Thoracic aorta (tissue), 2 donors: ENCODE measurements around the gene UBE2B. TPM values are rescaled to one million over a fixed set of nuclear protein-coding genes. Genes with fewer than 3 reads are reported as not detected.
"Not testable (repeated sequence)": the region's sequence is repeated elsewhere in the genome, so short reads cannot be mapped to it uniquely, and the experiment has no call there.

Experiments used
- ATAC-seq: fragments of 150-250 bp; one replicate; pipeline ENCODE4 v1.8.0; 2017; ENCODE audit warnings: low read depth; ENCODE audit not compliant: insufficient number of reproducible peaks, low FRiP score
- DNase-seq: peaks from one replicate; pipeline ENCODE4 v3.0.0-alpha.2; 2020; ENCODE audit warnings: low spot score
- H3K27ac ChIP-seq, 2 donors: fragments of 200-600 bp; sonication (generic); 1 replicate in 1 of 2; 2 replicates in 1 of 2; pipeline ENCODE4 v1.5.1; 2016; ENCODE audit warnings: mild to moderate bottlenecking in 2 of 2, moderate library complexity in 2 of 2
- H3K27me3 ChIP-seq: fragments of 200-600 bp; sonication (generic); replicated peaks from 2 replicates; pipeline ENCODE4 v1.6.0; 2016; ENCODE audit warnings: mild to moderate bottlenecking; ENCODE audit not compliant: insufficient read depth
- H3K36me3 ChIP-seq: fragments of 200-600 bp; sonication (generic); one replicate; pipeline ENCODE4 v1.5.1; 2016
- H3K4me1 ChIP-seq, 2 donors: fragments of 200-600 bp; sonication (generic); 1 replicate in 1 of 2; 2 replicates in 1 of 2; pipeline versions ENCODE4 v1.5.1 to v1.6.0; 2016; ENCODE audit warnings: low read depth in 2 of 2, mild to moderate bottlenecking in 1 of 2; ENCODE audit not compliant: control insufficient read depth in 1 of 2
- H3K4me3 ChIP-seq: fragments of 200-600 bp; sonication (generic); 2 replicates; pipeline ENCODE4 v1.5.1; 2016; ENCODE audit warnings: mild to moderate bottlenecking
- H3K9me3 ChIP-seq: fragments of 200-600 bp; sonication (generic); 2 replicates; pipeline ENCODE4 v1.5.1; 2016
- total RNA-seq, 2 donors: library from RNA; depleted of rRNA; stranded (reverse); fragments of >200 nt; gene quantifications; one replicate each; pipeline versions ENCODE4 v1.1.0 to v1.2.3, GENCODE V29; 2016
- TF ChIP-seq, protein P1 (sequence below): fragments of 200-600 bp; sonication (generic); IDR thresholded peaks from one replicate; pipeline ENCODE4 v1.5.1; 2019; ENCODE audit warnings: antibody characterized with exemption

UBE2B gene
- total RNA-seq: 10 to 100 TPM; 21.1 to 82.1 TPM

DNA sequence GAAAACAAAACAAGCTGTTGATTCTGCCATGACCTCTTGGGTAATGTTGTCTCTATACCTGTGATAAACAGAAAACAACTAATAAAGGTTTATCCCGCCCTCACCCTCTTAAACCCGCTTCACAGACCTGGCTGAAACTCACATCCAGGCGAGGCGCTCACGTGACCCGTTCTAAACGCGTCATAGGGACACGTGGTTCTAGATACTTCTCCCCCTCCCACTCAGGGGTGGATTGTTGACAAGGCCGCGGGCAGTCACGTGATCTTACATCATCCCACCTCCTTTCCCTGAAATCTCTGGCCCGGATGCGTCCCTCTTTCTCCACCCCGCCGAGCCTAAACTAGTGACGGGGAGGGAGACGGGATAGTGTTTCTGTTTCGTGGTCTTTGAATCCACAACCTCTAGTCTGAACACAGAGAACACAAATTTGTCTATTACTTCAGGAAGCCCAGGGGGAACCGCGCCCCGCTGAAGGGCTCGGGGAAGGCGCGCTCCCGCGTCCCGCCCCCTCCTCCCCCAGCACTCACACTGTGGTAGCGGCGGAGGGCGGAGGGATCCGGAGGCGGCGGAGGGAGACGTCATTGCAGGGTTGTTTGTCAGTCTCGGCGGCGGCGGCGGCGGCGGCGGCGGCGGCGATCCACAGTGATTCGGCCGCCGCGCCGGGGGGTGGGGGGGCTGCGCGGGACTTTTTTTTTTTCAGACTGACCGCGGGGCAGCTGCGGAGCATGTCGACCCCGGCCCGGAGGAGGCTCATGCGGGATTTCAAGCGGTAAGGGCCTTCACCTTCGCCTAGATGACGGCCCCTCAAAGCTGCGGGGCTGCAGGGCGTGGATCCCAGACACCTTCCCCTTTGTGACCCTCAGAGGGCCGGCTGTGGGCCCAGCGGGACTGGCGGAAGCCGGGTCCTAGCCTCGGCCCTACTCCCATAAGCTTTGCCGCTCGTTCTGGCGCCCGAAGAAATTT is at the start of gene UBE2B:
Gene UBE2B (plus strand): TSS at position 699 of the 963 bp plus-strand sequence. CDS start 27 bp downstream, at position 726.
- Histone ChIP-seq H3K4me3 (peak within 1 kb of the TSS; percentile 96), H3K36me3 (no peaks in the 10 kb centered on the region), H3K27me3 (no peaks in the 10 kb centered on the region), H3K9me3 (no peaks in the 10 kb centered on the region), H3K4me1 (peaks cover 21 to 37% of the 10 kb centered on the region in 2 donors), H3K27ac (peak within 1 kb of the TSS; percentile 98 to 99)
- DNase-seq (peak; percentile 99), ATAC-seq (peak; percentile 98)
- TF ChIP-seq, protein P1, sequence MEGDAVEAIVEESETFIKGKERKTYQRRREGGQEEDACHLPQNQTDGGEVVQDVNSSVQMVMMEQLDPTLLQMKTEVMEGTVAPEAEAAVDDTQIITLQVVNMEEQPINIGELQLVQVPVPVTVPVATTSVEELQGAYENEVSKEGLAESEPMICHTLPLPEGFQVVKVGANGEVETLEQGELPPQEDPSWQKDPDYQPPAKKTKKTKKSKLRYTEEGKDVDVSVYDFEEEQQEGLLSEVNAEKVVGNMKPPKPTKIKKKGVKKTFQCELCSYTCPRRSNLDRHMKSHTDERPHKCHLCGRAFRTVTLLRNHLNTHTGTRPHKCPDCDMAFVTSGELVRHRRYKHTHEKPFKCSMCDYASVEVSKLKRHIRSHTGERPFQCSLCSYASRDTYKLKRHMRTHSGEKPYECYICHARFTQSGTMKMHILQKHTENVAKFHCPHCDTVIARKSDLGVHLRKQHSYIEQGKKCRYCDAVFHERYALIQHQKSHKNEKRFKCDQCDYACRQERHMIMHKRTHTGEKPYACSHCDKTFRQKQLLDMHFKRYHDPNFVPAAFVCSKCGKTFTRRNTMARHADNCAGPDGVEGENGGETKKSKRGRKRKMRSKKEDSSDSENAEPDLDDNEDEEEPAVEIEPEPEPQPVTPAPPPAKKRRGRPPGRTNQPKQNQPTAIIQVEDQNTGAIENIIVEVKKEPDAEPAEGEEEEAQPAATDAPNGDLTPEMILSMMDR: no peak

DNA sequence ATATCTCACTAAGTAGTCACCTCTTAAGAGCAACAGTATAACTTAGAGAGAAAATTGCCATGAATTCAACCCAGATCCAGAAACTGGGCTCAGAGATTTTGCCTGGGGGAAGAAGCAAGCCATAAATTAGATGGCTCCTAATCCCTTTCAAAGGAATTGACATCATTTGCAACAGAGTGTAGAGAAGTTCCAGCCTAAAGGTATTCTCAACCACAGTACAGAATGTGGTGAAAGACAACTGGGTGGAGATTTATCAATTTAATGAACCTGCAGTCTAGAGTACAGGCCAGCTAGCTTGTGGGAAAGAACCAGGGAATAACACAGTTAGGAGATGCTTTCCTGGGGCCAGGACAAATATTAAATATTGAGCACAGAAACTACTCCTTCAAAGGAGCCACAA is 44.0 kb upstream of the UBE2B start:
- H3K4me3 ChIP-seq: no peak overlapping the region
- no peaks in the 10 kb centered on the region for H3K36me3 ChIP-seq
- ATAC-seq (no peak), DNase-seq (no peak)
- H3K27me3 ChIP-seq: no peaks in the 10 kb centered on the region
- TF ChIP-seq, protein P1: no peak
- H3K27ac ChIP-seq: no peak overlapping the region
- peaks cover 15% of the 10 kb centered on the region for H3K9me3 ChIP-seq
- H3K4me1 ChIP-seq: no peaks in the 10 kb centered on the region

DNA sequence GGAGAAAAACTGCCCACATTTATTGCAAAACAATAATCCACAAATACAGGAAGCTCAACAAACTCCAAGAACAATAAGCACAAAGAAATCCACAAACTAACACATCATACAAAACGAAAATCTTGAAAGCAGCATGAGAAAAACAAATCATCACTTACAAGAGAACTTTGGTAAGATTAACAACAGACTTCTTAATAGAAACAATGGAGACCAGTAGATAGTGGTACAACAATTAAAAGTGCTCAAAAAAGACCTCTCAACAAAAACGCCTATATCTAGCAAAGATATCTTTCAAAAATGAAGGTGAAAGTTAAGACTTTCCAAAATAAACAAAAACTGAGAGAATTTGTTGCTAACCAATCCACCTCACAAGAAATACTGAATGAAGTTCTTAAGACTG is 42.8 kb upstream of the UBE2B start:
- no peak for DNase-seq
- H3K27me3 ChIP-seq: no peaks in the 10 kb centered on the region
- peaks cover 22% of the 10 kb centered on the region for H3K9me3 ChIP-seq
- H3K27ac ChIP-seq: no peak overlapping the region
- no peak overlapping the region for H3K4me3 ChIP-seq
- ATAC-seq: no peak
- no peaks in the 10 kb centered on the region for H3K4me1 ChIP-seq
- H3K36me3 ChIP-seq: no peaks in the 10 kb centered on the region
- TF ChIP-seq, protein P1: no peak

DNA sequence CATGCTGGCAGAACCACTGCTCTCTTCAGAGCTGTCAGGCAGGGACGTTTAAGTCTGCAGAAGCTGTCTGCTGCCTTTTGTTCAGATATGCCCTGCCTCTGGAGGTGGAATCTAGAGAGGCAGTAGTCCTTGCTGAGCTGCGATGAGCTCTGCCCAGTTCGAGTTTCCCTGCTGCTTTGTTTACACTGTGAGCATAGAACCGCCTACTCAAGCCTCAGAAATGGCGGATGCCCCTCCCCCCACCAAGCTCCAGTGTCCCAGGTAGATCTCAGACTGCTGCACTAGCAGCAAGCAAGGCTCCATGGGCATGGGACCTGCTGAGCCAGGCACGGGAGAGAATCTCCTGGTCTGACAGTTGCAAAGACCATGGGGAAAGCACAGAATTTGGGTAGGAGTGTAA is 34.5 kb upstream of the UBE2B start:
- not testable (repeated sequence) for ATAC-seq, H3K36me3 ChIP-seq, DNase-seq

DNA sequence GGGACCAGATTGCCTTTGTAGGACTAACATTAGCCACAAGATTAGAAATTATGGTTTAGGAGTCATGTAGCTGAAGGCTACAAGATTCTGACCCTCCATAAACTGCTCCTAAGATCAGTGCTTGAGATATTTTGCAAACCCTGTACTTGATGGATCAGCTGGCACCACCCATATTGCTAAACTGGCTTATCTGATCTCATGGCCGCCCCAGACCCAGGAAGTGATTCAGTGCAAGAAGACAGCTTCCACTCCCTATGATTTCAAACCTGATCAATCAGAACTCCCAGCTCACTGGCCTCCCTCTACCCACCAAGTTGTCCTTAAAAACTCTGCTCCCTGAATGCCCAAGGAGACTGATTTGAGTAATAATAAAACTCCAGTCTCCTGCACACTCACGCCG is 27.9 kb upstream of the UBE2B start:
- not testable (repeated sequence) for H3K9me3 ChIP-seq, H3K4me3 ChIP-seq, ATAC-seq, H3K4me1 ChIP-seq, H3K27me3 ChIP-seq, DNase-seq, H3K27ac ChIP-seq, H3K36me3 ChIP-seq

More for the DNA sequence above, 34.5 kb upstream of the UBE2B start:
- not testable (repeated sequence) for H3K27ac ChIP-seq, H3K27me3 ChIP-seq, H3K4me3 ChIP-seq, H3K4me1 ChIP-seq
- peaks cover 12% of the 10 kb centered on the region for H3K9me3 ChIP-seq

DNA sequence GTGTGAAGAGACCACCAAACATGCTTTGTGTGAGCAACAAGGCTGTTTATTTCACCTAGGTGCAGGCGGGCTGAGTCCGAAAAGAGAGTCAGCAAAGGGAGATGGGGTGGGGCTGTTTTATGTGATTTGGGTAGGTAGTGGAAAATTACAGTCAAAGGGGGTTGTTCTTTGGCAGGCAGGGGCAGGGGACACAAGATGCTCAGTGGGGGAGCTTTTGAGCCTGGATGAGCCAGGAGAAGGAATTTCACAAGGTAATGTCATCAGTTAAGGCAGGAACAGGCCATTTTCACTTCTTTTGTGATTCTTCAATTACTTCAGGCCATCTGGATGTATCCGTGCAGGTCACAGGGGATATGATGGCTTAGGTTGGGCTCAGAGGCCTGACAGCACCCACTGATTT is 25.9 kb upstream of the UBE2B start:
- H3K4me3 ChIP-seq, H3K27me3 ChIP-seq, H3K9me3 ChIP-seq, H3K36me3 ChIP-seq, H3K4me1 ChIP-seq, ATAC-seq, H3K27ac ChIP-seq, DNase-seq: not testable (repeated sequence)
